Amniotic stem cell (primary cell): ENCODE measurements around the gene PDE4D.
"Not testable (repeated sequence)": the region's sequence is repeated elsewhere in the genome, so short reads cannot be mapped to it uniquely, and the experiment has no call there.

Source experiments
- DNase-seq: peaks from one replicate; lab custom pipeline; 2025; lab: John Stamatoyannopoulos, UW

The PDE4D gene

DNA sequence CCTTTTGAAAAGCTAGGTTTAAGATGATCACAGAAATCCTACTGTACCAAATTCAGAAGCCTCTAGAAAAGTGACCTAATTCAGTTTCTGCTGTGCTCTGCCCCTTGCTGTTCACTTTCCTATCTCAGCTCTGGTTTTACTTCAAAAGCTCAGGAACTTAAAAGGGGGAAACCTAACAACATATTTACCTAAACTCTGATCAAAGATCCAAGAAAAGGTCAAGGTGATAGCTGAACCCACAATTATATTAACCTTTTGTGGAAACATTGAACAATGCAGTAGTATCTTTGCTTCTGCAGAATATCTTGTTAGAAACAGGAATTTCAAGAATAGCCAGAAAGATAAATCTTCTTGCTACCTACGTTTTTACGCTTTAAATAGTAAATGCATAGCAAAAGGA lies 568.5 kb downstream of the PDE4D start:
- no peak for DNase-seq

DNA sequence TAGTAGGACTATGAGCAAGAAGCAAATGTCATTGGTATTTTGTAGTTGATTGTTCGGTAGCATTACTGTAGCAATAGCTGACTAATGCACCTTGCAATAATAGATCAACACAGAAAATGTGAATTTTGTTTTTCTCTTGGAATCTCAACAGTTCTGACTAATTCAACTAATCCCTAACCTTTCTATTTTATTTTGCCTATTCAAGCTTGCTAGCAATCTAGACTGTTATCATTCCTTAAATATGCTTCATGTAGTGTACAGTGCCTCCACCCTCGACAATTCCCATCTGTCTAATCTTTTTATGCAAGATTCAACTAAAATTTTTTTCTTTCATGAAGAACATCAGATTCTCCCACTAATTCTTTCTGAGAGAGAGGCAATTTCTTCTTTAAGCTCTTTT lies 570.6 kb downstream of the PDE4D start:
- no peak for DNase-seq

DNA sequence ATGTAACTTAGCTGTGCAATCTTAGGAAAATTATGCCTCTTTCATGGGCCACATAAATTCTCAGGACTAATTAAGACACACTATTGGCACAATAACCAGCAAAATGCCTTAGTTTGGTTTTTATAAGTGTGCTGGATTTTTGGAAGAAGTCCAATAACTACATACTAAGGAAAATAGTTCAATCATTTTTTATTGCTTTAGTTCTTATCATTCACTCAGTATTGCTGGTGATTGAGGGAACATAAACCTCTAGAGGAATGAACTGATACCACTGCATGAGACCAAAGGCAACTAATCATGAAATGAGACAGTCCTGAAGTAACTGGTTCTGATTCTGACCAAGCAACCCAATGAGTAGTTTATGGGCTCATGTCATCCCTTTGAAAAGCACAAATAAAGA lies 571.5 kb downstream of the PDE4D start:
- DNase-seq: no peak

- no peak for DNase-seq
These were observed 571.9 kb downstream of the PDE4D start for GRCh38 chr5:59321642-59322041.

- no peak for DNase-seq
These were observed 573.1 kb downstream of the PDE4D start for GRCh38 chr5:59320420-59320819.

DNA sequence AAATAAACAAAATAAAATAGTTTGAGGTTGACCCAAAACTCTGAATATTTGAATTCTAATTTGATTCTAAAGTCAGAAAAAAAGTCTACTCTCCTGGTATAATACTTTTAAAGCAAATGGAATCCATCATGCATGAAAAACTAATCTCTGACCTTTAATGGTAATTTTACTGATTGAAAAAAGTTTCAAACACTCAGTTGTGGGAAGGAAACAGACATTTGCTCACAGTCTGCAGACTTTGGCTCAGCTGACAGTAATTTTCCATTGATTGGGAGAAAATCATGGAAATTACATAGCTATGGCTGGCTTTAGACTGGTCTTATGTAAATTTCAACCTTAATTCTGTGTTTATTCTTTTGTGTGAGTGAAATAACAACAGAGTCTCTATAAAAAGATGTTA lies 574.3 kb downstream of the PDE4D start:
- no peak for DNase-seq

DNA sequence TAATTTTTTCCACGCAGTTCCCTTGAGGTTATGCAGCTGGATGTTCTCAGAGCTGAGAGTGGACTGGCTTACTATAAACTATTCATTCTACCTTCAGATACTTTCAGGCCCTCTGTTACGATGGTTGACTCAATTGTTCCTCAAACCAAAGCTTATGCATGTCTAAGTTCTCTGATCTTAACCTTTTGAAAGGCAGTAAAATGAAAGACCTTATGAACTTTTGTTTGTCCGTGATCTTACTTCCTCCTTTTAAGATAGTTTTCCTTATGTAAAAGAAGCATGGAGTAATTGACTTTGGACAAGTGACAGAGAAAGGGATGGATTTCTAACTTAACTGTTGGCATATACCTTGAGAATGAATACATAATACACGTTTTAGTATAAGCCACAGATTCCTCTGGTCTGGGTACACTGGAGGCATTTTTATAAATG lies 575.7 kb downstream of the PDE4D start:
- DNase-seq: no peak

DNA sequence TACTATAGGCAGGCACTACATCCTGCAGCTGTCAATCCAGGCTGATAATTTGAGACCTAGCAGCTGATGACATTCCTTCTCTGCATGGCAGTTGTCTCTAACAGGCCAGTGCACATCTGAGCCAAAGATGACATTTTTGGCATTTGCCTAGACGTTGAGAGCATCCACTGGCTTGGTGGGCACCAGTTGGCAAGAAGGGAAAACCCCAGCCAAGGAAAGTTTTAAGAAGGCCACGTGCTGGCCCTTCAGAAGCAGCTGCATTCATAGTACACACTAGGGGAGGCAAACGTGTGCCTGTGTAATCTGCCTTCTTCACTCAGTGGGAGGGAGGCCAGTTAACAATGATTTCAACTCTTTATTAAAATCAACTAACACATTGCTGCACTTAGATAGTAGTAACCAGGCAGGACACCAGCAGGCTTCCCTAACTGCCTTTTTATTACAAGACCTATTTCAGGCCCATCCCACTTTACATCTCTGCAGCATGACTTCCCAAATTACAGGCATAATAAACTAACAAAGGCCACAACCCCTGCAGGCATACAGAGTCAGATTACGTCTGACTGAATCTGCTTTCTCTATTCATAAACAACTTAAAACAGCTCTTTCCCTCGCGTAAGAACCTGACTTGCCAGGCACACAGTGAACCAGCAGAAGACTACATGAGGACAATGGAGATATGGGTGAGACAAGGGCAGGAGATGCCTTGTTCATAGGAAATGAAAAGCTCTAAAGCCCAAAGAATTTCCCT lies 576.3 kb downstream of the PDE4D start:
- no peak for DNase-seq

DNA sequence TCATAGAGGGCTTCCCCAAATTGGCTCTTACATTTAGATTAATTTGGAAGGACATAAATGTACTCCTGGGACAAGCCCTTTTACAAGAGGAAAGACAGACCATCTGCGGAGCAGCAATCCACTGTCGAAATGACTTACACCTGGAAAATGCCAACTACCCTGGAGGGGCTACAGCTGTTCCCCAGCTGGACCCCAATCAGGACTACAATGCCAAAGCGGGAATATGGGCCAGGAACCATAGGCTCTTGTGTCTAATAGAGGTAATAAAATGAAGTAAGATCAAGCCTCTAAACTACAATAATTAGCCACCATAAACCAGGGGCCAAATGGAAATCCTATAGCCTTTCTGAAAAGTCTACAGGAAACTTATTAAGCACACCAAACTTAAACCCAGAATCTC lies 581.3 kb downstream of the PDE4D start:
- DNase-seq: no peak

DNA sequence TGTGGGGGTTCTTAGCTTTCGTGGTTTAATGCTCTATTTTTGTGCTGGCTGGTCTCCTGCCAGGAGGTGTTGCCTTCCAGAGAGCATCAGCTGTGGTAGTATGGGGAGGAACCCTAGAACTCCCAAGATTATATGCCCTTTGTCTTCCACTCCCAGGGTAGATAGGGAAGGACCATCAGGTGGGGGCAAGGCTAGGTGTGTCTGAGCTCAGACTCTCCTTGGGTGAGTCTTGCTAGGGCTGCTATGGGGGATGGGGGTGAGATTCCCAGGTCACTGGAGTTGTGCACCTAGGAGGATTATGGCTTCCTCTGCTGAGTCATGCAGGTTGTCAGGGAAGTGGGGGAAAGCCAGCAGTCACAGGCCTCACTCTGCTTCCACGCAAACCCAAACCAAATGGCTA lies 584.8 kb downstream of the PDE4D start:
- DNase-seq: not testable (repeated sequence)

- not testable (repeated sequence) for DNase-seq
These were observed 590.2 kb downstream of the PDE4D start for GRCh38 chr5:59303289-59303716.

DNA sequence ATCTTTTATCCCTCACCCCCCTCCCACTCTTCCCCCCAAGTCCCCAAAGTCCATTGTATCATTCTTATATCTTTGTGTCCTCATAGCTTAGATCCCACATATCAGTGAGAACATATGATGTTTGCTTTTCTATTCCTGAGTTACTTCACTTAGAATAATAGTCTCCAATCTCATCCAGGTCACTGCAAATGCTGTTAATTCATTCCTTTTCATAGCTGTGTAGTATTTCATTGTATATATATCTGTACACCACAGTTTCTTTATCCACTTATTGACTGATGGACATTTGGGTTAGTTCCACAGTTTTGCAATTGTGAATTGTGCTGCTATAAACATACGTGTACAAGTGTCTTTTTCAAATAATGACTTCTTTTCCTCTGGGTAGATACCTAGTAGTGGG lies 591.0 kb downstream of the PDE4D start:
- not testable (repeated sequence) for DNase-seq

DNA sequence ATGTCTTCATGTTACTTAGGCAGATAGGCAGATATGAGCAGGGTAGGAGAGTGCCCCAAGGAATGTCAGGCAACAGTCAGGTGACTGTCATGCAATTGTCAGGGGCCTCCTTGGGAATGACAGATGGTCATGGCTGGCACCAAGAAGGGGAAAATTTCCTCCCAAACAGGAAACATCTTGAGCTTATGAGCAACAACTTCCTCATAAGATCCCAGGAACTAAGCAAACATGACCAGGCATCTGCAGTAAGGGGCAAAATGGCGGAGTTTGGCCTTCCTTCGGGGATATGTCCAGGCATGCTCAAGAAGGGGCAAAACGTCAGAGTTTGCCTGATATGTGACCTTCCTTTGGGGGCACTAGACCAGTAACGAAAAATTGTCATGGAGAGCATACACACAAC lies 591.8 kb downstream of the PDE4D start:
- DNase-seq: no peak

GRCh38 chr5:59300930-59301329 lies 592.6 kb downstream of the PDE4D start:
- DNase-seq: no peak

- DNase-seq: no peak
These were observed 594.5 kb downstream of the PDE4D start for GRCh38 chr5:59299006-59299405.

DNA sequence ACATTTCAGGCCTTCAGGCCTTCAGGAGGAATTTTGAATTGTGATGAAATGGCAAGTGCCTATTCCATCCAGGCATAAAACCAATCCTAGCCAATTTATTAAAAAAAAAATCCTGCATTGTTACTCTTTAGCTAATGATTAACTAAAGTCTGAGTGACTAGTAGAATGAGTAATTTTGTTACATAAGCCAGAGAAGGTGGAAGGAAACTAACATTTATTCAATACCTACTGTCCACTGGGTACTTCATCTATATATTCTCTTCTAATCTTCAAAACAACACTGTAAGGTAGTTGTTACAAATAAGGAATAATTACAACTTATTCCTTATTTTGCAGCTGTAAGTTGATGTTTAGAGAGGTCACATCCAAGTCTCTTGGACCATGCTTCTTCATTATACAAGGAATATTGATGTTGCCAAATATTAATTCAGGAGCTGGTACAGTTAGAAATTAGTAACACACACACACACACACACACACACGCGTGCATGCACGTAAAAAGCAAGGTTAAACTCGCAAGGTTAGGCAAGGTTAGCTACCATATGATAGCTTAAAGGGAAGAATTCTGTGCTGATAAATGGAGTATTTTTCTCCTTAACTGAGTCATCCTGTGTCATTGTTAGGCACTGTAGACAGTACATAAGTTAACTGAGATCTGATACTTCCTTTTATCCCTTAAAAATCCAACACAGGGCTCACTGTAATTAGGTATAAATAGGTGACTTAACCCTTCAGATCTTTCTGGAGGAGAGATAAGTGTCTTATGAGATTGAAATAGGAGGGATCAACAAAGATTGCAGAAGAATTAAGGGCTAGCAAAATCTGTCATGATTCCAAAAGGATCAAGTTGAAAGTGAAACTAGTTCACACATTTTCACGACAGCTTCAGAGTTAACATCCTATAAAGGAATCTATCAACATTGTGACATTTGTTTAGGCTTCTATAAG lies 596.9 kb downstream of the PDE4D start:
- DNase-seq: no peak

GRCh38 chr5:59293700-59294099 lies 599.8 kb downstream of the PDE4D start:
- DNase-seq: no peak

- DNase-seq: no peak
These were observed 601.6 kb downstream of the PDE4D start for GRCh38 chr5:59291941-59292340.

- DNase-seq: no peak
These were observed 605.6 kb downstream of the PDE4D start for GRCh38 chr5:59287884-59288283.

DNA sequence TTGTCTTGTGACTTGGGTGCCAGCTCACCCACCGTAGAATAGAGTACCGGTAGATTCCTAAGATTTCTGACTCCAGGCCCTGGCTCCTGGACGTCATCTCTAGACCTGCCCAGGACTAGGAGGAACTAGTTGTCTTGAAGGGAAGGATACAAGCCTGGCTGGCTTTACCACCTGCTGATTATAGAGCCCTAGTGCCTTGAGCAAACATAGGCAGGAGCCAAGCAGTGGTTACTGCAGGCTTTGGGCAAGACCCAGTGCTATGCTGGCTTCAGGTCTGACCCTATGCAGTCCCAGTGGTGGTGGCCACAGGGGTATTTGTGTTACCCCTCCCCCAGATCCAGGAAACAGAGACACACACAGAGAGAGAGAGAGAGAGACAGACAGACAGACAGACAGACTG lies 606.2 kb downstream of the PDE4D start:
- no peak for DNase-seq

DNA sequence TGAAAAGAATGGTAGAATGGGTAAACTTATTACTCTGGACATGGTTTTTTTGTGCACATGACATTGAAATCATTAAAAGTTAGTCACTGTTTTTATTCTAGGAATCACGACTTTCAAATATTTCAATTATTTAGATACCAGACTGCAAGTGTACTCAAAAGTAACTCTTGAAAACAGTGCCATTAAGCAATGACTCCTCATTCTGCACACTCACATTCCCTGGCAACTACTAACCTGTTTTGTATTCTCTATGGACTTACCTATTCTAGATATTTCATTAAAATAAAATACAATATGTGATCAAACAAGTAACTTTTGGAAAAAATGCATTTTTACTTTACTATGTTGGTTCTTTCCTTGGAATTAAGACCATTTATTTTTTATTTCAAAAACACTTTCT lies 607.0 kb downstream of the PDE4D start:
- DNase-seq: no peak

DNA sequence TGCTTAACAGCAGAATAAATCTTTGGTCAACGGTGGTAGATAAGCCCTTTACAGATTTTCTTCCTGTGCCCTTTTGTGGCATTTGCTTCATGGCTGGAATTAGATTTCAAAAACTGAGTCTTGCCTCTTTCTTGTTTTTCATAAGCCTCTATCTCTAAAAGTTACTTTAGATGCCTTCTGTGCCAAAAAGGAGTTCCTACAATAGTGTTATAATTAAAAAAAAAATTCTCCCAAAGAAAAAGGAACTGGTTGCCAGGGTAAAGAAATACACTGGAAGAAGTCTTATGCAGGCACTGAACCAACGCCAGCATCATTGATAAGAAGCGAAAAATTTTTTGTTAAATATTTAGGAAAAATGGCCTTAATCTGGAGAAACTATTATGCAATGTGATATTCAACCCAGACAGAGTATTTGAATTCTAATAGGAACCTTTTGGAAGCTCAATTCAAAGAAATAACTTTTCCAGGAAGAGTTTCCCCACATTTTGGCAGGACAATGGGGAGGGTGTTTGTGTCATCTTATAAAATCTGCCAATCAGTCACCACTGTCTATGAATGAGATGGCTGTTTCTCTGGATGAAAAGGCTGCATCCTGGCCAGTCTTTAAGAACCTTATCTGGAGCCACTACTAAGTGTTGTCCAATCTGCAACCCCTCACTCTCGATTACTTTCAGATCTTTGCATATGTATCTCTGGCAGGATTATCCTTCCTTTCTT lies 608.1 kb downstream of the PDE4D start:
- no peak for DNase-seq

- DNase-seq: no peak
These were observed 610.8 kb downstream of the PDE4D start for GRCh38 chr5:59282726-59283125.
